Cardiac fibroblast (primary cell): ENCODE measurements around the gene PCYT1B.
"Not testable (repeated sequence)": the region's sequence is repeated elsewhere in the genome, so short reads cannot be mapped to it uniquely, and the experiment has no call there.

Experiments used
- DNase-seq, 2 donors: peaks; one replicate each; pipeline versions ENCODE4 v3.0.0 to v3.0.0-alpha.2; 2010; ENCODE audit warnings: low read depth in 2 of 2
- H3K4me3 ChIP-seq, 2 donors: replicated peaks in 1 of 2; 1 replicate in 1 of 2; 2 replicates in 1 of 2; pipeline ENCODE4 v1.5.1; 2011; ENCODE audit warnings: low read depth in 2 of 2, low read length in 2 of 2, mild to moderate bottlenecking in 2 of 2, moderate library complexity in 1 of 2
- TF ChIP-seq, protein P1 (sequence below): IDR thresholded peaks from one replicate; pipeline ENCODE4 v1.5.1; 2011; ENCODE audit warnings: low read depth, mild to moderate bottlenecking, low read length, inconsistent platforms

Gene PCYT1B

DNA sequence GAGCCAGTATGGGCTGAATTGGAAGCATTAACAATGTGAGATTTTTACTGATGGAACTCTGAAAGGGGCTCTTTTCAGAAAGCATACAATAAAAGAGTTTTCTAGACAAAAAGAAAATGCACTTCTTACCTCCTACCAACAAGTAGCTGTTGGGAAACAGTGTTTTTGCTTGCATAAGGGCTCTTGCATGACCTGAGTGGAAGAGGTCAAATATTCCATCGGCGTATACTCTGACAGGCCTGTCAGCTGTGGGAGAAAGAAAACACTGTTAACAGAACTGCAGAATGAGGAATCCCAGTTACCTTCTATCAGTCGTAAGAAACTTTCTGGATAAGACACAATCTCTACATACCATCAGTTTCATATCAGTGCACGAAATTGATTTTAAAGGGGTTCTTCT, 39.5 kb downstream of the PCYT1B start:
- no peak overlapping the region for H3K4me3 ChIP-seq
- TF ChIP-seq, protein P1, sequence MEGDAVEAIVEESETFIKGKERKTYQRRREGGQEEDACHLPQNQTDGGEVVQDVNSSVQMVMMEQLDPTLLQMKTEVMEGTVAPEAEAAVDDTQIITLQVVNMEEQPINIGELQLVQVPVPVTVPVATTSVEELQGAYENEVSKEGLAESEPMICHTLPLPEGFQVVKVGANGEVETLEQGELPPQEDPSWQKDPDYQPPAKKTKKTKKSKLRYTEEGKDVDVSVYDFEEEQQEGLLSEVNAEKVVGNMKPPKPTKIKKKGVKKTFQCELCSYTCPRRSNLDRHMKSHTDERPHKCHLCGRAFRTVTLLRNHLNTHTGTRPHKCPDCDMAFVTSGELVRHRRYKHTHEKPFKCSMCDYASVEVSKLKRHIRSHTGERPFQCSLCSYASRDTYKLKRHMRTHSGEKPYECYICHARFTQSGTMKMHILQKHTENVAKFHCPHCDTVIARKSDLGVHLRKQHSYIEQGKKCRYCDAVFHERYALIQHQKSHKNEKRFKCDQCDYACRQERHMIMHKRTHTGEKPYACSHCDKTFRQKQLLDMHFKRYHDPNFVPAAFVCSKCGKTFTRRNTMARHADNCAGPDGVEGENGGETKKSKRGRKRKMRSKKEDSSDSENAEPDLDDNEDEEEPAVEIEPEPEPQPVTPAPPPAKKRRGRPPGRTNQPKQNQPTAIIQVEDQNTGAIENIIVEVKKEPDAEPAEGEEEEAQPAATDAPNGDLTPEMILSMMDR: no peak
- peak in 1 of 2 donors; percentile 19 for DNase-seq

DNA sequence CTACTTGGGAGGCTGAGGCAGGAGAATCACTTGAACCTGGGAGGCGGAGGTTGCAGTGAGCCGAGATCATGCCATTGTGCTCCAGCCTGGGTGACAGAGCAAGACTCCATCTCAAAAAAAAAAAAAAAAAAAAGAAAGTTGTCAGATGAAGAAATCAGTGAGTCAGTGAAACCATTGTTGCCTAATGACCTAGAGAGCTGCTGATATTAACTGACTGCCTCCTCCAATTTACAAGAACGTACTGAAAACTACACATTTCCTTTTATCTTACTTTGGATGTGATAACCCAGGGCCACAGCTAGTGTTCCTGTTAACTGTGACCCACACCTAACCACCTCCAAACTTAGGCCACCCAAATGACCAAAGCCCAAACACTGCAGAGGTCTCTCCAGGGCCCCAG, 41.2 kb downstream of the PCYT1B start:
- DNase-seq: peak in 1 of 2 donors; percentile 10
- not testable (repeated sequence) for H3K4me3 ChIP-seq

DNA sequence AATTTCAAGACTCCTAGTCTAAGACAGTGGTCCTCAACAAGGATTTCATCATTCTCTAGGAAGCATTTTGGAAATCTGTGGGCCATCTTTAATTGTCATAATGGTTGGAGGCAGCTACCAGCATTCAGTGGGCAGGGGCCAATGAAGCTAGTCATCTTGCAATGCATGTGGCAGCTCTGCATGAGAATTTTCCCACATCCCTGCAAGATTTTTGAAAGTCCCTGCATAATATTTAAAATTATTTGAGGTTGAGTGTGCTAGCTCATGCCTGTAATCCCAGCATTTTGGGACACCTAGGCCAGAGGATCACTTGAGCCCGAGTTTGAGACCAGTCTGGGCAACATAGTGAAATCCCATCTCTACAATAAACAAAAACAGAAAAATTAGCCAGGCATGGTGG, 44.0 kb downstream of the PCYT1B start:
- H3K4me3 ChIP-seq: no peak overlapping the region
- TF ChIP-seq, protein P1: no peak
- DNase-seq: no peak

DNA sequence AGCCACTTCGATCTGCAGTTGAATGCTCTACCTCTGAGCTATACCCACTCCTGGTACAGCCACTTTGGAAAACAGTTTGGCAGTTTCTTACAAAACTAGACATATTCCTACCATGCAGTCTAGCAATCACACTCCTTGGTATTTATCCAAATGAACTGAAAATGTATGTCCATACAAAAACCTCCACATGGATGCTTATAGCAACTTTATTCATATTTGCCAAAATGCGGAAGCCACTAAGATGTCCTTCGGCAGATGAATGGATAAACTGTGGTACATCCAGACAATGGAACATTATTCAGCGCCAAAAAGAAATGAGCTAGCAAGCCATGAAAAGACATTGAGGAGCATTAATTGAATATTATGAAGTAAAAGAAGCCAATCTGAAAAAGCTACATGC, 45.3 kb downstream of the PCYT1B start:
- TF ChIP-seq, protein P1: no peak
- H3K4me3 ChIP-seq: no peak overlapping the region
- no peak for DNase-seq

DNA sequence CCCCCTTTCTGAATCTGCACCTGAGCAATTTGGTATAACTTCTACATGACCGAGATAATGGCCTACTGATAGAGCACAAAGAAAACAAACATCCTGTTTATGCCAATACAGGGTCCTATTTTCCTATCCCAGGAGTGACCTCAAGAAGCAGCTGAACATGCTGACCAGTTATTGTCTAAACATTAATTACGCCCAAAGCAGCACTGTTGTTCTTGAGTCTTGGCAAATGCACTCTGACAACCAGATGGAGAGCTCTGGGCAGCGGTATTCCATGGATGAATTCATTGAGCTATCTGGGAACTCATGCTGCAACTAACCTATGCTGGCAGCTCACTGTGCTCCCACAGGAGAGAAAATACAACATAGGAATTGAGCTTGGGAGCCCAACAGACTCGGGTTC, 52.6 kb downstream of the PCYT1B start:
- TF ChIP-seq, protein P1: no peak
- H3K4me3 ChIP-seq: no peak overlapping the region
- DNase-seq: no peak

DNA sequence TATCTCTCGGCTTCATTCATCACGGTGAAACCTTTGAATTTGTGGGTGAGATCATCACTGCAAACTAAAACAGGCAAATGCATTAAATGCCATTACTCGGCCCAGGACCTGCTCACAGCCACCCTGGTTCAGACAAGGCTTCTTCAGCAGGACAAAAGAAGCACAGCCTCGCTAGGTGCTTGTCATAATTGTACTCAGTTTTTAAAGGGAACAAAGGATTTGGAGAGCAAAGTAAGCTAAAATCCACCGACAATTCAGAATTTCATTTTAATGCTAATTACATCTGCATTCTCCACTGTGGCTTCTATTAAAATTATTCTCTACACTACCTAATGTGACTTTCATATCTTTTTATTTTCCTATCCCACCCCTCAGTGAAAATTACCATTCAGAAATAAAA, 57.0 kb downstream of the PCYT1B start:
- TF ChIP-seq, protein P1: no peak
- H3K4me3 ChIP-seq: no peak overlapping the region
- DNase-seq: no peak

DNA sequence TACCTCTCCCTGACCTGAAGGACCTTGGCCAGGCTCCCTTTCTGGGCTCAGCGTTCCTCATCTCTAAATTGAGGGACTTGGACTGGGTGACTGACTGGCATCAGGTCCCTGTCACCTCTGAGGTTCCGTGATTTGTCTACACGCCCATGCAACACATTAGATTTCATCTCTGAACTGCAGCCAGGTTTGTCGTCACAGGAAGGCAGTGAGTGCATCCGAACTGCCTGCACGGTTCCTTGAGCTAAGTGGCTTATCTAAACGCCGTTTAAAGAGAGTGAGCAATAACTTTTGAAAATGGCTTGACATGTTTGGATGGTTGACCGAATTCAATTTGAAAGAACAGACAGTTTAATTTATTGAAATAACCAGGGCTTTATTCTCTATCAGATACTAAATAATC, 70.1 kb downstream of the PCYT1B start:
- H3K4me3 ChIP-seq: no peak overlapping the region
- TF ChIP-seq, protein P1: no peak
- DNase-seq: no peak
